GM18511 (cell line): ENCODE measurements around the gene INTS15.
"Not testable (repeated sequence)": the region's sequence is repeated elsewhere in the genome, so short reads cannot be mapped to it uniquely, and the experiment has no call there.

ENCODE experiments used
- ATAC-seq: cut with Tn5 transposase; IDR thresholded peaks from one replicate; pipeline ENCODE4 v1.9.1; 2021; ENCODE audit warnings: mild to moderate bottlenecking, moderate library complexity; ENCODE audit not compliant: unreplicated experiment

INTS15 gene

GRCh38 chr7:6616854-6617643 lies 27.2 kb downstream of the INTS15 start:
- ATAC-seq = no peak

- ATAC-seq = no peak
These were observed 28.8 kb downstream of the INTS15 start for GRCh38 chr7:6618621-6619020.

DNA sequence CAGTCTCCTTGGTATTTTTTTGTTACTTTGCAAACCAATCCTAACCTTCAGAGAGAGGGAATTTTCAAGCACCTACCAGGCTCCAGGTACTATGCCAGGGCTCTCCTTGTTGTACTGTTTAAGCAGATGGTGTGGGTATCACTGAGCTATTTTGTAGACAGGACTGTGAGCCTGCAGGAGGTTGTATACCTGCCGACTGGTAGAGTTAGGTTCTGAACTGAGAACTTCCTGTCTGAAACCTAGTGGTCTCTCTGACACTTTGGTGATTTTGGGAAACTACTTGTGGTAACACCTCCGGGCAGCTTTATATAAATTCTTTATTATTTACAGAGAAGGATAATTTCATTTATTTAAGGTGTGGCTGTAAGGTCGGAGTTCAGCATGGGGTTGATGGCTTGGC lies 30.1 kb downstream of the INTS15 start:
- no peak for ATAC-seq

GRCh38 chr7:6621195-6622133 lies 31.6 kb downstream of the INTS15 start:
- ATAC-seq = no peak

- no peak for ATAC-seq
These were observed 32.4 kb downstream of the INTS15 start for GRCh38 chr7:6622134-6622710.

- peak; percentile 69 for ATAC-seq
These were observed 33.9 kb downstream of the INTS15 start for GRCh38 chr7:6623589-6624245.

GRCh38 chr7:6624246-6624611 lies 34.4 kb downstream of the INTS15 start:
- no peak for ATAC-seq

DNA sequence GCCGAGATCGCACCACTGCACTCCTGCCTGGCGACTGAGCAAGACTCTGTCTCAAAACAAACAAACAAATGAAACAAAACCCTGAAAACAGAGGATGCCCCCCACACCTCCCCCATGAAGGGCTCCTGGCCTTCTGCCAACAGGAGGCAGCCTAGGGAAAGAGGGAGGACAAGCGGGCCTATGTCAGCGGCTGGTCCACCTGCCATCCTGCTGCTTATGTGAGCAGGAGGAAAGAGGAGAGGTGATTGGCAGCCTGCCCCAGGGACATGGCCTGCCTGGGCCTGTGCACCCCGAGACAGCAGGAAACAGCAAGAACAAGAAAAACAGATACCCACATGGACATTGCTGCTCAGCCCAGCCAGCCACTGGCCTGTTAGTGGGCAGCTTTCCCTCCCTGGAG lies 38.2 kb downstream of the INTS15 start:
- no peak for ATAC-seq

GRCh38 chr7:6630007-6630849 lies 40.4 kb downstream of the INTS15 start:
- ATAC-seq = no peak

GRCh38 chr7:6631605-6632004 lies 41.8 kb downstream of the INTS15 start:
- ATAC-seq = no peak

DNA sequence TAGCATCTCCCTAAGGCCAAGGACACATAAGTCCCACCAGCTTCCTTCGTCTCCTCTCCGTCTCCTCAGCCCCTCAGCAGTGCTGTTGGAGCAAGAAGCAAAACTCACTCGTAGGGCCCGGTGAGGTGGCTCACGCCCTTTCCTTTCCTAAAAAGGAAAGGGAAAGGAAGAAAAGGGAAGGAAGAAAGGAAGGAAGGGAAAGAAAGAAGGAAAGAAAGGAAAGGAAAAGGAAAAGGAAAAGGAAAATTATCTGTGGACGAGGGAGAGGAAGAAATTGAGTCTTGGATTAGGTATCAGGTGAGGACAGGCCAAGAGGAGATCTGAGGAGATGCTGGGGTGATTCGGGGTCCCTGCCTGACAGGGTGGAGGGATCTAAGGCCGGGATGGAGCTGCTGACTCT lies 44.2 kb downstream of the INTS15 start:
- ATAC-seq = no peak

- not testable (repeated sequence) for ATAC-seq
These were observed 45.1 kb downstream of the INTS15 start for GRCh38 chr7:6634971-6635370.

GRCh38 chr7:6636741-6637543 lies 47.1 kb downstream of the INTS15 start, which contains the start of gene ZNF316:
TSS of gene ZNF316 (plus strand) at chr7:6637318. CDS start at chr7:6642410, 5,092 bp downstream.
- ATAC-seq = peak; percentile 72

DNA sequence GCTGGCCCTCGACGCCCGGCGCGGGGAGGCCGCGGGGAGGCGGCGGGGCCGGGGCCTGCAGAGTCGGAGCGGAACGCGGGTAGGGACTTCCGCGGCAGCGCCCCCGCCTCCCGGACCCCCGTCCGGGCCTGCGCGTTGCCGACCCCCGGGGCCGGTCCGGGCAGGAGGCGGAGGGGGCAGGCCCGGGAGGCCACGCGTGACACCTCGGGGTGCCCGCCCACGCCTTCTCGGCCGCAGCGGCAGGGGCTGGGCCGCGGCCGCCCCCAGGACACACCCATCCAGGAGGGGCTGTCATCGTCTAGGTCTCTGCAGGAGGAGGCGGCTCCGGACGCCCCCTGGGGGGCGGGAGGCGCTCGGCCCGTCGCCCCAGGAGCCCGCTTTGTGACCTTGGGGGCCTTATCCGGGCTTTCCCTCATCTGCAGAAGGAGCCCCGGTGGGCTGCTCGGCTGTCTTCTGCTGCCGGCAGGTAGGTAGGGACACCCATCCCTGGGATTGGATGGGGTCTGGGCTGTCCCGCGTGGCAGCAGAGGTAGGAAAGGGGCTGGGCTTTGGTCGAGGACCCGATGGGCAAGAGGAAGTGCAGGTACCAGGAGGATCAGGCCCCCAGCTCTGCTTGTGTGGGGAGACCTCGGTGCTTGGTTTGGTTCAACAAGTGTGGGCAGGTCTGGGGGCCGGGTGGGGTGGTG lies 47.9 kb downstream of the INTS15 start:
- peak; percentile 89 for ATAC-seq

- ATAC-seq = no peak
These were observed 49.2 kb downstream of the INTS15 start for GRCh38 chr7:6639032-6639431.

DNA sequence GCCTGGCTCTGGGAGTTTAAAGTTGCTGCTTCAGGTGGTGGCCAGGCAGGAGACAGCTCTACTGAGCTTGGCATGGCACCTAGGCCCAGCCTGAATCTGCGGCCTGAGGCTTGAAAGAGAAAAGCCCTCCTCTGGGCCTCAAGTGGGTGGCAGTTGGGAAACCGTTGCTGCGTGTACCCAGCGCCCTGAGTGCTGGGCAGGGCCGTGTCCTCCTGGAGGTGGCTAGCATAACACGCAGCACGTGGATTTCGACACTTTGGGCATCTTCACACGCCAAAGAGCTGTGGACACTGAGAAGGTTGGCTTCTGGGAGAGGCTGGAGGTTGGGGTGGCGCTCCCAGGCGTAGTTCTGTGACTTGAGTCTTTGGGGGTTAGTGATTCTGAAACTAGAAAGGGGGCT lies 49.8 kb downstream of the INTS15 start:
- ATAC-seq = no peak

- no peak for ATAC-seq
These were observed 50.5 kb downstream of the INTS15 start for GRCh38 chr7:6640246-6640721.

- ATAC-seq = no peak
These were observed 51.6 kb downstream of the INTS15 start for GRCh38 chr7:6641305-6642035.
